Activated naive CD8-positive, alpha-beta T cell treated with anti-CD3 and anti-CD28 coated beads, Interleukin-2, amount 50 U/mL, for 24 hours (primary cell): Measurements from ENCODE around the gene GCKR.

ENCODE experiments used
- ATAC-seq: fragments of 150-1000 bp; cut with Tn5 transposase; one replicate; pipeline ENCODE4 v1.10.0; 2021
- DNase-seq: peaks from one replicate; pipeline ENCODE4 v3.0.0; 2021
- H3K27ac Mint-ChIP-seq: one replicate; pipeline ENCODE4 v1.8.0; 2021; ENCODE audit warnings: mild to moderate bottlenecking, mixed read lengths
- H3K27me3 Mint-ChIP-seq: one replicate; pipeline ENCODE4 v1.8.0; 2021; ENCODE audit warnings: mixed read lengths
- H3K36me3 Mint-ChIP-seq: one replicate; pipeline ENCODE4 v1.8.0; 2021; ENCODE audit warnings: low read depth, mixed read lengths
- H3K4me1 Mint-ChIP-seq: one replicate; pipeline ENCODE4 v1.8.0; 2021; ENCODE audit warnings: mixed read lengths
- H3K4me3 Mint-ChIP-seq: one replicate; pipeline ENCODE4 v1.8.0; 2021; ENCODE audit warnings: mild to moderate bottlenecking, moderate library complexity, mixed read lengths
- H3K9me3 Mint-ChIP-seq: one replicate; pipeline ENCODE4 v1.8.0; 2021; ENCODE audit warnings: mixed read lengths

The GCKR gene

DNA sequence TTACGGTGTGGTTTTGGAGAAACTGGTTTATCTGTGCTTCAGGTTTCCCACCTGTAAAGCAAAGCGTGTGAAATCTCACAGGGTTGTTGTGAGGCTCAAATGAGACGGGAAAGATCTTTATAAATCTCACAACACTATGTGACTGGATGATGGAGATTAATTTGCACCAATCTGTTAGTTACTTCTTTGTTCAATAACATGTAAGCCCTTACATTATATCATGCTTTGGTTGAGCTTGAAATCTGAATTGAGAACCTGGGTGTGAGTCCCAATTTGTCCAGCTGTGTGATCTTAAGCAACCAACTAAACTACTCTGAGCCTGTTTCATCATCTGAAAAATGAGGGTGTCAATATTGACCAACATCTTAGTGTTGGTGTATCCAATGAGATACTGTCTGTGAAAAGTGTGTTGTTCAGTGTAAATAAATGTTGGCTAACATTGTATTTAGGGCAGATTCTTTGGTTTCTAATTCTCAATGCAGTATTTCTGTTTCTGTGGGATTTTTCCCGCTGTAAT, 741 bp upstream of the GCKR start:
- no peak for DNase-seq
- no peak for ATAC-seq
- Mint-ChIP-seq H3K4me3 (peak overlapping the region; percentile 56), H3K27me3 (peaks cover 53% of the 10 kb centered on the region), H3K36me3 (no peaks in the 10 kb centered on the region), H3K9me3 (no peaks in the 10 kb centered on the region), H3K4me1 (peaks cover 15% of the 10 kb centered on the region), H3K27ac (no peak overlapping the region)

GRCh38 chr2:27497288-27497627, 619 bp downstream of the GCKR start:
- DNase-seq (no peak), ATAC-seq (no peak)
- H3K27ac Mint-ChIP-seq = no peak overlapping the region
- peaks cover 53% of the 10 kb centered on the region for H3K27me3 Mint-ChIP-seq
- no peaks in the 10 kb centered on the region for H3K36me3 Mint-ChIP-seq
- H3K9me3 Mint-ChIP-seq = no peaks in the 10 kb centered on the region
- no peak overlapping the region for H3K4me3 Mint-ChIP-seq
- H3K4me1 Mint-ChIP-seq = peaks cover 15% of the 10 kb centered on the region

- Mint-ChIP-seq H3K27me3 (peaks cover 39% of the 10 kb centered on the region), H3K36me3 (no peaks in the 10 kb centered on the region), H3K4me1 (peaks cover 13% of the 10 kb centered on the region), H3K9me3 (no peaks in the 10 kb centered on the region), H3K4me3 (no peak overlapping the region), H3K27ac (no peak overlapping the region)
- DNase-seq (no peak), ATAC-seq (no peak)
Measured at GRCh38 chr2:27498975-27499374, 2.3 kb downstream of the GCKR start.

GRCh38 chr2:27501042-27501441, 4.4 kb downstream of the GCKR start:
- DNase-seq (no peak), ATAC-seq (no peak)
- Mint-ChIP-seq H3K4me3 (no peak overlapping the region), H3K27ac (no peak overlapping the region), H3K4me1 (no peaks in the 10 kb centered on the region), H3K36me3 (no peaks in the 10 kb centered on the region), H3K9me3 (no peaks in the 10 kb centered on the region), H3K27me3 (peaks cover 27% of the 10 kb centered on the region)

GRCh38 chr2:27502142-27502541, 5.5 kb downstream of the GCKR start:
- ATAC-seq (no peak), DNase-seq (no peak)
- Mint-ChIP-seq H3K4me1 (no peaks in the 10 kb centered on the region), H3K4me3 (no peak overlapping the region), H3K36me3 (no peaks in the 10 kb centered on the region), H3K9me3 (no peaks in the 10 kb centered on the region), H3K27me3 (peaks cover 16% of the 10 kb centered on the region), H3K27ac (no peak overlapping the region)

DNA sequence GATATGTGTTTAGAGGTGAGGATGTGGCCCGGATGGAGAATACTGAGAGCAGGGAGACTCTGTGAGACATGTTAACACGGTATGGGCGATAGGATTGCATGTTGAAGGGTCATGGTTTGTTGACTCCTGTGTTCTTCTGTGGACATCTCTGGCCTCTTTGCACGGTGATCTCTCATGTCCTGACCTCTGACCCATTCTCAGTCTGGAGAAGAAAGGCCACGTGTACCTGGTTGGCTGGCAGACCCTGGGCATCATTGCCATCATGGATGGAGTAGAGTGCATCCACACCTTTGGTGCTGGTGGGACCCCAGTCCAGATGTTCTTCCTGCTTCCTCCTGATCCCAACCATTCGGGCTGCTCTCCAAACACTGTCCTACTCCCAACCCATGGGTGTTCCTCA, 9.9 kb downstream of the GCKR start:
- no peak overlapping the region for H3K4me3 Mint-ChIP-seq
- H3K4me1 Mint-ChIP-seq = no peaks in the 10 kb centered on the region
- H3K27me3 Mint-ChIP-seq = peaks cover 4% of the 10 kb centered on the region
- DNase-seq = no peak
- H3K36me3 Mint-ChIP-seq = no peaks in the 10 kb centered on the region
- no peak overlapping the region for H3K27ac Mint-ChIP-seq
- no peaks in the 10 kb centered on the region for H3K9me3 Mint-ChIP-seq
- ATAC-seq = no peak

GRCh38 chr2:27507293-27507692, 10.7 kb downstream of the GCKR start:
- ATAC-seq (no peak), DNase-seq (no peak)
- Mint-ChIP-seq H3K4me3 (no peak overlapping the region), H3K27me3 (peaks cover 6% of the 10 kb centered on the region), H3K9me3 (no peaks in the 10 kb centered on the region), H3K4me1 (no peaks in the 10 kb centered on the region), H3K36me3 (no peaks in the 10 kb centered on the region), H3K27ac (no peak overlapping the region)

DNA sequence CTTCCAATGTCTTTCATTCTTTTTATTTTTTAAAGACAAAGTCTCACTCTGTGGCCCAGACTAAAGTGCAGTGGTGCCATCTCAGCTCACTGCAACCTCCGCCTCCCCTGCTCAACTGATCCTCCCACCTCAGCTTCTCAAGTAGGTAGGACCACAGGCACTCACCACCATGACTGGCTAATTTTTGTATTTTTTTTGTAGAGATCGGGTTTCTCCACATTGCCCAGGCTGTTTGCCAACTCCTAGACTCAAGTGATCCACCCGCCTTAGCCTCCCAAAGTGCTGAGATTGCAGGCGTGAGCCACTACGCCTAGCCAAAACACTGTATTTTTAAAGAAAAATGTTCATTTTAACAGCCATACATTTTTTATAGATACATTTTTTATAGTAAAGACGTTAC, 12.7 kb downstream of the GCKR start:
- ATAC-seq (no peak), DNase-seq (no peak)
- H3K9me3 Mint-ChIP-seq = no peaks in the 10 kb centered on the region
- no peak overlapping the region for H3K27ac Mint-ChIP-seq
- H3K4me1 Mint-ChIP-seq = no peaks in the 10 kb centered on the region
- no peaks in the 10 kb centered on the region for H3K36me3 Mint-ChIP-seq
- H3K27me3 Mint-ChIP-seq = peaks cover 9% of the 10 kb centered on the region
- no peak overlapping the region for H3K4me3 Mint-ChIP-seq

DNA sequence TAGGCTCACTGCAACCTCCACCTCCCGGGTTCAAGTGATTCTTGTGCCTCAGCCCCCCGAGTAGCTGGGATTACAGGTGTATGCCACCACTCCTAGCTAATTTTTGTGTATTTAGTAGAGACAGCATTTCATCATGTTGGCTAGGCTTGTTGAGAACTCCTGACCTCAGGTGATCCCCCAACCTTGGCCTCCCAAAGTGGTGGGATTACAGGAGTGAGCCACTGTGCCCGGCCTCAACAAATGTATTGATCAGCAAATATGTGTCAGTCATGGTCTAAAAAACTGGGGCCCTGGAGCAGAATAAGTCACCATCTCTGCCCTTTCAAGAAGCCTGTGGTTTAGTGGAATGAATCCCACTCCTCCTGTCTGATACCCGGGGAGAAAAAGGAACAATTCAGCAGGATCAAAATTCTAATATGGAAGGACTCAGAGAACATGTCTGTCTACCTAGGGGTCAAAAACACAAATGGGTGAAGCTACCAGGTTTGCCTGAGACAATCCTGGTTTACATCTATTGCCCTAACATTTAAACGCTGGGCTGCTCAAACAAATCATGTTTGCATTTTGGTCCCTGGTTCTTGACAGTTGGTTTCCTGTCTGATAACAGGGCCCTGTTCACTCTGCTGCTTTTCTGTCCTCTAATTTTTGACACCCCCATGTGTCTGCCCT, 21.6 kb downstream of the GCKR start:
- Mint-ChIP-seq H3K27ac (no peak overlapping the region), H3K9me3 (no peaks in the 10 kb centered on the region)

DNA sequence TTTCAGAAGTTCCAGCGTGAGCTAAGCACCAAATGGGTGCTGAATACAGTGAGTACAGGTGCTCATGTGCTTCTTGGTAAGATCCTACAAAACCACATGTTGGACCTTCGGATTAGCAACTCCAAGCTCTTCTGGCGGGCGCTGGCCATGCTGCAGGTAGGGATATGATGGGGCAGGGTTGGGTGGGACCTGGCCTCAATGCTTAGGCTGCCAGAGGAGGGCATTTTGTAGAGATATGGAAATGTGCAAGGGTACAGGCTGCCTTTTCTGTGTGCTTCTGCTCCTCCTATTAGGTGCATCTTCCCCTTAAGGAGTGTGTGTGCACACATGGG, 22.1 kb downstream of the GCKR start:
- ATAC-seq = no peak
- no peaks in the 10 kb centered on the region for H3K4me1 Mint-ChIP-seq
- H3K36me3 Mint-ChIP-seq = no peaks in the 10 kb centered on the region
- no peak for DNase-seq
- H3K4me3 Mint-ChIP-seq = no peak overlapping the region
- H3K9me3 Mint-ChIP-seq = no peaks in the 10 kb centered on the region
- H3K27me3 Mint-ChIP-seq = peaks cover 19% of the 10 kb centered on the region
- H3K27ac Mint-ChIP-seq = no peak overlapping the region

More for the DNA sequence above, 21.6 kb downstream of the GCKR start:
- Mint-ChIP-seq H3K27me3 (peaks cover 20% of the 10 kb centered on the region), H3K36me3 (no peaks in the 10 kb centered on the region), H3K4me3 (no peak overlapping the region), H3K4me1 (no peaks in the 10 kb centered on the region)
- DNase-seq = no peak
- ATAC-seq = no peak

DNA sequence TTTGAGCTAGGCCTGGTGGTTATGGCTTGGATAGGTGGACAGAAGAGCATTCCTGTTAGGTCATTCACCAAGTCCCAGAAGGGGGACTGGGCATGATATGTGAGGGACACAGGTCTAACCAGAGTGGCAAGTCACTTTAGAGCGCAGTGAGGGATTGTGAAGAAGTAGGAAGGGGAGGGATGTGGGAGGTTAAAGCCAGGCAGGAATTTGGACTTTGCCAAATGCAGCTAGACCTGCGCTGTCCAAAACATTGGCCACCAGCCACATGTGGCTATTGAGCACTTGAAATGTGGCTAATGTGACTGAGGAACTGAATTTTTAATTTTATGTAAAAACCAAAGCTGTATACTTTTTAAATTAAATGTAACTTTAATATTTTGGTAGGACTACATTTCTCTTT, 23.7 kb downstream of the GCKR start:
- no peaks in the 10 kb centered on the region for H3K36me3 Mint-ChIP-seq
- H3K27ac Mint-ChIP-seq = no peak overlapping the region
- peaks cover 20% of the 10 kb centered on the region for H3K27me3 Mint-ChIP-seq
- no peaks in the 10 kb centered on the region for H3K9me3 Mint-ChIP-seq
- no peak overlapping the region for H3K4me3 Mint-ChIP-seq
- DNase-seq = no peak
- H3K4me1 Mint-ChIP-seq = no peaks in the 10 kb centered on the region
- ATAC-seq = no peak

GRCh38 chr2:27522400-27522945, 25.8 kb downstream of the GCKR start:
- no peak overlapping the region for H3K27ac Mint-ChIP-seq
- no peaks in the 10 kb centered on the region for H3K9me3 Mint-ChIP-seq
- H3K4me3 Mint-ChIP-seq = no peak overlapping the region
- no peaks in the 10 kb centered on the region for H3K36me3 Mint-ChIP-seq
- peaks cover 5% of the 10 kb centered on the region for H3K4me1 Mint-ChIP-seq
- H3K27me3 Mint-ChIP-seq = peaks cover 14% of the 10 kb centered on the region
- DNase-seq = no peak
- no peak for ATAC-seq

DNA sequence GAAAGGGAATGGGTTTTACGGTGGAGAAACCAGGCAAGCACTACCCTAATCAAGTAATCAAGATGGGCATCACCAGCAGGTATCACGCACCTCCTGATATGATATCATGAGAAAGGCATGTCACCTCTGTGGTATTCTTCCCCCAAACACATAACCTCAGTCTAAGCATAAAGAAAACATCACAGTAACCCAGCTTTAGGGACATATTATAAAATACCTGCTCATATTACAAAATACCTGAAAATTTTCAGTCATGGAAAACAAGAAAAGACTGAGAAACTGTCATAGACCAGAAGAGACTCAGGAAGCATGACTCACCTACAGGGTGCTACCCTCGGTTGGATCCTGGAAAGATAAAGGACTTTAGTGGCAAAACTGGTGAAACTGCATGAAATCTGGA, 30.5 kb downstream of the GCKR start:
- ATAC-seq = no peak
- H3K4me3 Mint-ChIP-seq = no peak overlapping the region
- peaks cover 5% of the 10 kb centered on the region for H3K4me1 Mint-ChIP-seq
- DNase-seq = no peak
- no peaks in the 10 kb centered on the region for H3K9me3 Mint-ChIP-seq
- H3K27ac Mint-ChIP-seq = no peak overlapping the region
- peaks cover 13% of the 10 kb centered on the region for H3K27me3 Mint-ChIP-seq
- no peaks in the 10 kb centered on the region for H3K36me3 Mint-ChIP-seq

DNA sequence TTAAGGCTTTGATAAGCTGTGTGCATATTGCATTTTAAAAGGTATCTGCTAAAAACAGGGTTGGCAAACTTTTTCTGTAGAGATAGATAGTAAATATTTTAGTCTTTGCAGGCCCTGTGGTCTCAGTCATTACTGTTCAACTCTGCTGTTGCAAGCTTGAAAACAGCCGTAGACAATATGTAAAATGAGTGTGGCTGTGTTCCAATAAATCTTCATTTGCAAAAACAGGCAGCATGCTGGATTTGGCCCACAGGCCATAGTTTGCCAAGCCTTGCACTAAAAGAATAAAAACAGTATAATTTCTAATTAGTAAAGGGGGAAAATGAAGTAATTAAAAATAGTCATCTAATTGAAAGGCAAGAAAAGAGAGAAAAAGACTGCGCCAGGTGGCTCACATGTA, 35.3 kb downstream of the GCKR start:
- DNase-seq = no peak
- H3K27ac Mint-ChIP-seq = no peak overlapping the region
- H3K4me1 Mint-ChIP-seq = peaks cover 5% of the 10 kb centered on the region
- H3K9me3 Mint-ChIP-seq = no peaks in the 10 kb centered on the region
- peaks cover 5% of the 10 kb centered on the region for H3K27me3 Mint-ChIP-seq
- no peak for ATAC-seq
- H3K4me3 Mint-ChIP-seq = no peak overlapping the region
- no peaks in the 10 kb centered on the region for H3K36me3 Mint-ChIP-seq

GRCh38 chr2:27537287-27537686, 40.6 kb downstream of the GCKR start:
- DNase-seq (no peak), ATAC-seq (no peak)
- no peak overlapping the region for H3K4me3 Mint-ChIP-seq
- no peaks in the 10 kb centered on the region for H3K4me1 Mint-ChIP-seq
- no peaks in the 10 kb centered on the region for H3K27me3 Mint-ChIP-seq
- H3K9me3 Mint-ChIP-seq = no peaks in the 10 kb centered on the region
- H3K27ac Mint-ChIP-seq = no peak overlapping the region
- no peaks in the 10 kb centered on the region for H3K36me3 Mint-ChIP-seq
